WERI-Rb-1 (cell line): Measurements from ENCODE around the gene INCENP.
"Not testable (repeated sequence)": the region's sequence is repeated elsewhere in the genome, so short reads cannot be mapped to it uniquely, and the experiment has no call there.

Source experiments
- DNase-seq: peaks from one replicate; pipeline ENCODE4 v3.0.0-alpha.2; 2020
- H3K27ac ChIP-seq: fragments of 250-450 bp; sonication (Bioruptor Pico); 2 replicates; pipeline ENCODE4 v1.5.1; 2020; ENCODE audit warnings: mild to moderate bottlenecking, moderate library complexity
- H3K27me3 ChIP-seq: fragments of 250-450 bp; sonication (Bioruptor Pico); 2 replicates; pipeline ENCODE4 v1.5.1; 2021; ENCODE audit warnings: mild to moderate bottlenecking, low read depth, moderate library complexity; ENCODE audit not compliant: insufficient read depth, severe bottlenecking
- H3K36me3 ChIP-seq: fragments of 250-450 bp; sonication (Bioruptor Pico); 2 replicates; pipeline ENCODE4 v1.5.1; 2020; ENCODE audit warnings: mild to moderate bottlenecking, moderate library complexity
- H3K4me3 ChIP-seq: 2 replicates; pipeline ENCODE4 v1.5.1; 2011; ENCODE audit warnings: low read depth, mild to moderate bottlenecking, control low read depth, low read length
- H3K9me3 ChIP-seq: fragments of 250-450 bp; sonication (Bioruptor Pico); 2 replicates; pipeline ENCODE4 v1.5.1; 2021; ENCODE audit warnings: mild to moderate bottlenecking, moderate library complexity; ENCODE audit not compliant: severe bottlenecking
- CTCF ChIP-seq: IDR thresholded peaks from 2 replicates; pipeline ENCODE4 v1.5.1; 2011; ENCODE audit warnings: low read depth, mild to moderate bottlenecking, control low read depth, inconsistent platforms, low read length

INCENP gene

GRCh38 chr11:62190011-62190410 is 66.2 kb downstream of the INCENP start, which contains the start of gene SCGB1D1:
Gene SCGB1D1 (plus strand): TSS chr11:62190216. CDS start chr11:62190285, 69 bp downstream.
- H3K9me3 ChIP-seq = no peaks in the 10 kb centered on the region
- no peak within 1 kb of the TSS for H3K27ac ChIP-seq
- no peak within 1 kb of the TSS for H3K4me3 ChIP-seq
- no peak for TF ChIP-seq CTCF
- DNase-seq = no peak
- no peaks in the 10 kb centered on the region for H3K27me3 ChIP-seq
- no peaks in the 10 kb centered on the region for H3K36me3 ChIP-seq

GRCh38 chr11:62193952-62194351 is 70.1 kb downstream of the INCENP start:
- Histone ChIP-seq H3K36me3 (no peaks in the 10 kb centered on the region), H3K27ac (no peak overlapping the region), H3K27me3 (no peaks in the 10 kb centered on the region), H3K9me3 (no peaks in the 10 kb centered on the region), H3K4me3 (no peak overlapping the region)
- TF ChIP-seq CTCF = no peak
- DNase-seq = no peak

GRCh38 chr11:62195010-62195409 is 71.2 kb downstream of the INCENP start:
- not testable (repeated sequence) for H3K27ac ChIP-seq, DNase-seq, H3K36me3 ChIP-seq, H3K27me3 ChIP-seq, H3K9me3 ChIP-seq, H3K4me3 ChIP-seq

- Histone ChIP-seq H3K27me3 (no peaks in the 10 kb centered on the region), H3K4me3 (no peak overlapping the region)
- no peak for DNase-seq
Measured at GRCh38 chr11:62195945-62196344, 72.1 kb downstream of the INCENP start.

GRCh38 chr11:62197400-62197799 is 73.6 kb downstream of the INCENP start:
- not testable (repeated sequence) for H3K36me3 ChIP-seq, H3K9me3 ChIP-seq, H3K4me3 ChIP-seq, DNase-seq, H3K27me3 ChIP-seq, H3K27ac ChIP-seq

More at GRCh38 chr11:62195945-62196344, 72.1 kb downstream of the INCENP start:
- Histone ChIP-seq H3K27ac (no peak overlapping the region), H3K9me3 (no peaks in the 10 kb centered on the region), H3K36me3 (no peaks in the 10 kb centered on the region)
- no peak for TF ChIP-seq CTCF

GRCh38 chr11:62201376-62201775 is 77.6 kb downstream of the INCENP start:
- H3K27ac ChIP-seq = no peak overlapping the region
- no peaks in the 10 kb centered on the region for H3K36me3 ChIP-seq
- DNase-seq = no peak
- H3K27me3 ChIP-seq = no peaks in the 10 kb centered on the region
- H3K4me3 ChIP-seq = no peak overlapping the region
- no peak for TF ChIP-seq CTCF
- no peaks in the 10 kb centered on the region for H3K9me3 ChIP-seq
